ENCODE measurements around the gene ZNF541. TPM values are rescaled to one million over a fixed set of nuclear protein-coding genes. Genes with fewer than 3 reads are reported as not detected.

The ZNF541 gene
- total RNA-seq, 4 donors from 2014 or later = 0.17 to 0.23 (median 0.19) TPM; not detected in 1

- H3K9me3 ChIP-seq = no peaks in the 10 kb centered on the region
- peaks cover 0 to 7% (median 0%) of the 10 kb centered on the region in 4 donors for H3K36me3 ChIP-seq
- H3K4me3 ChIP-seq = no peak overlapping the region
- WGBS = 96% methylated on average over 10 of the region's 10 CpGs
- no peak for TF ChIP-seq EP300 (IDR thresholded peaks at IDR 0.05)
- no peak for TF ChIP-seq POLR2A (IDR thresholded peaks at IDR 0.05; ENCODE audit: low read depth)
- TF ChIP-seq POLR2AphosphoS5 (IDR thresholded peaks at IDR 0.05) = no peak
- TF ChIP-seq CTCF (IDR thresholded peaks at IDR 0.05) = no peak
- peak overlapping the region in 3 of 4 donors; percentile 97 to 99 (median 99) for H3K27ac ChIP-seq (replicated peaks in 1 of 4)
- peaks cover 49 to 85% (median 82%) of the 10 kb centered on the region in 4 donors for H3K4me1 ChIP-seq
- DNase-seq (ENCODE audit: extremely low spot score) = no peak
- intact Hi-C loops (cut with DNase I) = loop anchor here (5.0 kb wide), 1 partner anchor 53 kb away; no protein-coding TSS in a partner anchor
- H3K27me3 ChIP-seq = no peaks in the 10 kb centered on the region
Observed at GRCh38 chr19:47614559-47614958, 41.6 kb upstream of the ZNF541 start.

- WGBS = 50% methylated on average over 3 of the region's 3 CpGs
- H3K36me3 ChIP-seq = peaks cover 0 to 7% (median 0%) of the 10 kb centered on the region in 4 donors
- intact Hi-C loops (cut with DNase I) = loop anchor here (5.0 kb wide), 1 partner anchor 53 kb away; no protein-coding TSS in a partner anchor
- H3K4me1 ChIP-seq = peaks cover 43 to 79% (median 76%) of the 10 kb centered on the region in 4 donors
- H3K4me3 ChIP-seq = no peak overlapping the region
- H3K9me3 ChIP-seq = no peaks in the 10 kb centered on the region
- no peaks in the 10 kb centered on the region for H3K27me3 ChIP-seq
- H3K27ac ChIP-seq (replicated peaks in 1 of 4) = peak overlapping the region; percentile 79 to 99 (median 98)
- no peak for DNase-seq (ENCODE audit: extremely low spot score)
- TF ChIP-seq EP300 (IDR thresholded peaks at IDR 0.05) (no peak), POLR2AphosphoS5 (IDR thresholded peaks at IDR 0.05) (no peak), POLR2A (IDR thresholded peaks at IDR 0.05; ENCODE audit: low read depth) (no peak), CTCF (IDR thresholded peaks at IDR 0.05) (no peak)
Observed at GRCh38 chr19:47614021-47614295, 41.0 kb upstream of the ZNF541 start.

- 46% methylated on average over 14 of the region's 14 CpGs for WGBS
- TF ChIP-seq EP300 (IDR thresholded peaks at IDR 0.05) = no peak
- Histone ChIP-seq H3K36me3 (peaks cover 0 to 7% (median 0%) of the 10 kb centered on the region in 4 donors), H3K4me3 (peak overlapping the region in 1 of 4 donors; percentile 9), H3K27me3 (no peaks in the 10 kb centered on the region), H3K4me1 (peaks cover 37 to 74% (median 71%) of the 10 kb centered on the region in 4 donors), H3K27ac (replicated peaks in 1 of 4) (peak overlapping the region; percentile 79 to 99 (median 98)), H3K9me3 (no peaks in the 10 kb centered on the region)
- intact Hi-C loops (cut with DNase I) = loop anchor here (5.0 kb wide), 1 partner anchor 54 kb away; no protein-coding TSS in a partner anchor
- DNase-seq (ENCODE audit: extremely low spot score) = no peak
Observed at GRCh38 chr19:47613165-47614020, 40.4 kb upstream of the ZNF541 start.

GRCh38 chr19:47610902-47611301 lies 38.0 kb upstream of the ZNF541 start:
- no peak for TF ChIP-seq CTCF (IDR thresholded peaks at IDR 0.05)
- no peak for TF ChIP-seq POLR2AphosphoS5 (IDR thresholded peaks at IDR 0.05)
- no peak for TF ChIP-seq EP300 (IDR thresholded peaks at IDR 0.05)
- TF ChIP-seq POLR2A (IDR thresholded peaks at IDR 0.05; ENCODE audit: low read depth) = no peak
- peak overlapping the region; percentile 97 to 100 (median 99) for H3K27ac ChIP-seq (replicated peaks in 1 of 4)
- no peak for DNase-seq (ENCODE audit: extremely low spot score)
- H3K4me3 ChIP-seq = peak overlapping the region; percentile 83 to 100 (median 92)
- H3K36me3 ChIP-seq = peaks cover 0 to 7% (median 0%) of the 10 kb centered on the region in 4 donors
- 35% methylated on average over 7 of the region's 7 CpGs for WGBS
- intact Hi-C loops (cut with DNase I) = loop anchor here (5.0 kb wide), 1 partner anchor 56 kb away; no protein-coding TSS in a partner anchor
- H3K4me1 ChIP-seq = peaks cover 38 to 73% (median 64%) of the 10 kb centered on the region in 4 donors
- no peaks in the 10 kb centered on the region for H3K9me3 ChIP-seq
- H3K27me3 ChIP-seq = no peaks in the 10 kb centered on the region
